GM19324 (cell line): ENCODE measurements around the gene MCM6.
"Not testable (repeated sequence)": the region's sequence is repeated elsewhere in the genome, so short reads cannot be mapped to it uniquely, and the experiment has no call there.

Source experiments
- ATAC-seq: cut with Tn5 transposase; IDR thresholded peaks from one replicate; pipeline ENCODE4 v1.9.1; 2021; ENCODE audit warnings: mild to moderate bottlenecking, moderate library complexity; ENCODE audit not compliant: unreplicated experiment, low FRiP score

Gene MCM6

GRCh38 chr2:135825131-135825530 is 51.1 kb downstream of the MCM6 start:
- ATAC-seq: no peak

- no peak for ATAC-seq
Observed at GRCh38 chr2:135822855-135823254, 53.4 kb downstream of the MCM6 start.

- ATAC-seq: no peak
Observed at GRCh38 chr2:135821190-135821589, 55.1 kb downstream of the MCM6 start.

- no peak for ATAC-seq
Observed at GRCh38 chr2:135820003-135820618, 56.1 kb downstream of the MCM6 start.

- no peak for ATAC-seq
Observed at GRCh38 chr2:135818937-135819610, 57.2 kb downstream of the MCM6 start.

GRCh38 chr2:135817951-135818350 is 58.3 kb downstream of the MCM6 start:
- no peak for ATAC-seq

- no peak for ATAC-seq
Observed at GRCh38 chr2:135817466-135817865, 58.8 kb downstream of the MCM6 start.

- ATAC-seq: no peak
Observed at GRCh38 chr2:135815269-135815668, 61.0 kb downstream of the MCM6 start.

GRCh38 chr2:135812907-135813511 is 63.2 kb downstream of the MCM6 start:
- ATAC-seq: no peak

GRCh38 chr2:135807874-135808273 is 68.4 kb downstream of the MCM6 start:
- not testable (repeated sequence) for ATAC-seq

GRCh38 chr2:135803278-135803677 is 73.0 kb downstream of the MCM6 start:
- ATAC-seq: no peak

GRCh38 chr2:135802350-135802749 is 73.9 kb downstream of the MCM6 start:
- ATAC-seq: no peak

GRCh38 chr2:135800513-135801460 is 75.5 kb downstream of the MCM6 start:
- no peak for ATAC-seq

- no peak for ATAC-seq
Observed at GRCh38 chr2:135799738-135800137, 76.5 kb downstream of the MCM6 start.

- no peak for ATAC-seq
Observed at GRCh38 chr2:135798762-135799161, 77.5 kb downstream of the MCM6 start.

- no peak for ATAC-seq
Observed at GRCh38 chr2:135798275-135798705, 78.0 kb downstream of the MCM6 start.

GRCh38 chr2:135797497-135798274 is 78.6 kb downstream of the MCM6 start:
- peak; percentile 70 for ATAC-seq

- no peak for ATAC-seq
Observed at GRCh38 chr2:135796606-135797005, 79.6 kb downstream of the MCM6 start.

GRCh38 chr2:135795641-135796040 is 80.6 kb downstream of the MCM6 start:
- not testable (repeated sequence) for ATAC-seq
